Right kidney (tissue), 1 donor: ENCODE measurements around the gene NADSYN1.

Experiments
- DNase-seq: peaks from one replicate; pipeline ENCODE4 v3.0.0-alpha.2; 2016

The NADSYN1 gene

GRCh38 chr11:71548716-71549151 lies 95.7 kb downstream of the NADSYN1 start:
- DNase-seq = no peak
